HCT116 (cell line): ENCODE data around the gene EHBP1. TPM values are rescaled to one million over a fixed set of nuclear protein-coding genes. Genes with fewer than 3 reads are reported as not detected.
A peak's percentile ranks its signal among the peaks of the same experiment; 100 is the strongest.

Source experiments
- ATAC-seq: fragments of 200-7000 bp; cut with Tn5 transposase; 2 replicates; pipeline ENCODE4 v1.9.1; 2020; ENCODE audit warnings: mild to moderate bottlenecking, moderate library complexity
- BruUV-seq: library from RNA; stranded (reverse); fragments of 400-500 nt; replicated peaks from 2 replicates; lab custom pipeline; 2021; lab: Mats Ljungman, UMichigan
- CTCF ChIA-PET: fragments of 300-600 bp; sonication (Branson Sonifier 250); formaldehyde crosslinking; loops from one replicate; lab custom pipeline; 2021; ENCODE audit warnings: antibody characterized with exemption; lab: Charles Lee
- POLR2A ChIA-PET: fragments of 300-600, 350-600 bp; sonication (Branson Sonifier 250); formaldehyde crosslinking; loops from one replicate; lab custom pipeline; 2021; ENCODE audit warnings: antibody characterized with exemption; lab: Charles Lee
- RAD21 ChIA-PET, 2 experiments: fragments of 300-600 bp; sonication (Branson Sonifier 250); formaldehyde crosslinking; loops; one replicate each; lab custom pipeline; 2023; ENCODE audit warnings: low total read pairs in 2 of 2; ENCODE audit not compliant: uncharacterized antibody in 2 of 2, unreplicated experiment in 2 of 2, low non-redundant PET in 1 of 2; lab: Charles Lee
- DNase-seq: peaks from one replicate; pipeline ENCODE4 v3.0.0-alpha.2; 2010; ENCODE audit warnings: low read depth, low spot score
- H2AFZ ChIP-seq: fragments of 200-600 bp; shearing (Covaris generic), sonication (generic); 2 replicates; pipeline ENCODE4 v1.6.1; 2017; ENCODE audit warnings: low read depth, mixed run types, mixed read lengths, antibody characterized with exemption, low read length; ENCODE audit not compliant: poor library complexity, severe bottlenecking
- H3K27ac ChIP-seq: 2 replicates; pipeline ENCODE4 v1.5.1; 2012; ENCODE audit warnings: low read depth, low read length
- H3K27me3 ChIP-seq: fragments of 200-600 bp; sonication (generic); 2 replicates; pipeline ENCODE4 v1.6.1; 2016; ENCODE audit warnings: mixed run types, low read length, mixed read lengths; ENCODE audit not compliant: insufficient read depth
- H3K36me3 ChIP-seq, 2 experiments: fragments of 200-500 bp in 1 of 2; fragments of 200-600 bp in 1 of 2; sonication (Bioruptor generic) in 1 of 2; sonication (generic) in 1 of 2; 2 replicates each; pipeline versions ENCODE4 v1.5.1 to v1.6.1; 2014 to 2016; ENCODE audit warnings: low read length in 2 of 2, inconsistent platforms in 1 of 2, mixed read lengths in 1 of 2, mixed run types in 1 of 2; ENCODE audit not compliant: insufficient read depth in 2 of 2, control insufficient read depth in 1 of 2
- H3K4me1 ChIP-seq, 2 experiments: fragments of 200-600 bp in 1 of 2; sonication (generic) in 1 of 2; 2 replicates each; pipeline versions ENCODE4 v1.5.1 to v1.6.1; 2012 to 2017; ENCODE audit warnings: low read length in 2 of 2, inconsistent platforms in 1 of 2, mild to moderate bottlenecking in 1 of 2, mixed read lengths in 1 of 2, mixed run types in 1 of 2, moderate library complexity in 1 of 2; ENCODE audit not compliant: insufficient read depth in 2 of 2, control insufficient read depth in 1 of 2
- H3K4me2 ChIP-seq: fragments of 200-600 bp; sonication (generic); 2 replicates; pipeline ENCODE4 v1.6.1; 2017; ENCODE audit warnings: mixed run types, low read length, mixed read lengths
- H3K4me3 ChIP-seq, 2 experiments: fragments of 200-600 bp in 1 of 2; sonication (generic) in 1 of 2; replicated peaks in 1 of 2; 2 replicates each; pipeline ENCODE4 v1.5.1; 2011 to 2016; ENCODE audit warnings: low read length in 2 of 2, control low read depth in 1 of 2, low read depth in 1 of 2, mild to moderate bottlenecking in 1 of 2, mixed read lengths in 1 of 2, mixed run types in 1 of 2
- H3K79me2 ChIP-seq: fragments of 200-600 bp; sonication (generic); 2 replicates; pipeline ENCODE4 v1.6.1; 2017; ENCODE audit warnings: mild to moderate bottlenecking, mixed run types, low read length, moderate library complexity, mixed read lengths; ENCODE audit not compliant: insufficient read depth
- H3K9ac ChIP-seq: fragments of 200-600 bp; sonication (generic); 2 replicates; pipeline ENCODE4 v1.6.1; 2016; ENCODE audit warnings: low read length, mixed read lengths
- H3K9me2 ChIP-seq: fragments of 200-600 bp; sonication (generic), shearing (Covaris generic); 2 replicates; pipeline ENCODE4 v1.6.1; 2017; ENCODE audit warnings: mixed run types, mild to moderate bottlenecking, moderate library complexity; ENCODE audit not compliant: insufficient read depth
- H3K9me3 ChIP-seq, 2 experiments: fragments of 200-500 bp in 1 of 2; fragments of 200-600 bp in 1 of 2; sonication (Bioruptor generic) in 1 of 2; sonication (generic) in 1 of 2; 2 replicates each; pipeline ENCODE4 v1.6.1; 2014 to 2017; ENCODE audit warnings: low read length in 2 of 2, mixed read lengths in 2 of 2, inconsistent platforms in 1 of 2, low read depth in 1 of 2, mild to moderate bottlenecking in 1 of 2, mixed run types in 1 of 2, moderate library complexity in 1 of 2; ENCODE audit not compliant: control insufficient read depth in 1 of 2, insufficient read depth in 1 of 2
- H4K20me1 ChIP-seq: fragments of 200-600 bp; sonication (generic), shearing (Covaris generic); 2 replicates; pipeline ENCODE4 v1.6.1; 2017; ENCODE audit warnings: mixed run types, mild to moderate bottlenecking, moderate library complexity; ENCODE audit not compliant: insufficient read depth
- CBX3 ChIP-seq: IDR thresholded peaks from 2 replicates; pipeline ENCODE4 v1.6.1; 2012; ENCODE audit warnings: low read depth
- CEBPB ChIP-seq: IDR thresholded peaks from 2 replicates; pipeline ENCODE4 v1.6.1; 2012; ENCODE audit warnings: low read depth
- EZH2phosphoT487 ChIP-seq: fragments of 200-600 bp; IDR thresholded peaks from 2 replicates; pipeline ENCODE4 v1.6.1; 2018; ENCODE audit warnings: antibody characterized with exemption, borderline replicate concordance
- POLR2AphosphoS5 ChIP-seq: IDR thresholded peaks from 2 replicates; pipeline ENCODE4 v1.6.1; 2011; ENCODE audit warnings: mild to moderate bottlenecking, low read depth, low read length, moderate library complexity
- RAD21 ChIP-seq: IDR thresholded peaks from 2 replicates; pipeline ENCODE4 v1.6.1; 2012; ENCODE audit warnings: low read depth, mild to moderate bottlenecking
- SRF ChIP-seq: IDR thresholded peaks from 2 replicates; pipeline ENCODE4 v1.6.1; 2012; ENCODE audit warnings: low read depth
- YY1 ChIP-seq: IDR thresholded peaks from 2 replicates; pipeline ENCODE4 v1.6.1; 2011; ENCODE audit warnings: low read length, low read depth, moderate library complexity, mild to moderate bottlenecking; ENCODE audit not compliant: insufficient replicate concordance; ENCODE audit errors: extremely low read depth
- ZFX ChIP-seq: fragments of 450-650 bp; IDR thresholded peaks from 2 replicates; pipeline ENCODE4 v1.6.1; 2017
- intact Hi-C: fragments of 100-400 bp; cut with micrococcal nuclease; formaldehyde crosslinking; loops from 2 replicates; pipeline ENCODE4 v1.10.0; 2022
- total RNA-seq: library from RNA; stranded (reverse); gene quantifications from one replicate; pipeline ENCODE4 v1.2.1, GENCODE V29; 2021; ENCODE audit not compliant: unreplicated experiment
- TF ChIP-seq, protein P1 (sequence below): IDR thresholded peaks from 2 replicates; pipeline ENCODE4 v1.6.1; 2012
- TF ChIP-seq, protein P2 (sequence below), 3 experiments: fragments of 200-600 bp in 1 of 3; sonication (generic) in 1 of 3; IDR thresholded peaks in 2 of 3; conservative IDR thresholded peaks in 1 of 3; 2 replicates each; pipeline ENCODE4 v1.5.1; 2012 to 2017; ENCODE audit warnings: low read depth in 2 of 3, low read length in 2 of 3, antibody characterized with exemption in 1 of 3, borderline replicate concordance in 1 of 3, control low read depth in 1 of 3, mild to moderate bottlenecking in 1 of 3, mixed read lengths in 1 of 3, mixed run types in 1 of 3, moderate library complexity in 1 of 3; ENCODE audit not compliant: insufficient read depth in 1 of 3
- TF ChIP-seq, protein P3 (sequence below): IDR thresholded peaks from 2 replicates; pipeline ENCODE4 v1.6.1; 2012; ENCODE audit warnings: low read depth

Gene EHBP1
- total RNA-seq, 1 experiment from 2014 or later, result 89.9 TPM

DNA sequence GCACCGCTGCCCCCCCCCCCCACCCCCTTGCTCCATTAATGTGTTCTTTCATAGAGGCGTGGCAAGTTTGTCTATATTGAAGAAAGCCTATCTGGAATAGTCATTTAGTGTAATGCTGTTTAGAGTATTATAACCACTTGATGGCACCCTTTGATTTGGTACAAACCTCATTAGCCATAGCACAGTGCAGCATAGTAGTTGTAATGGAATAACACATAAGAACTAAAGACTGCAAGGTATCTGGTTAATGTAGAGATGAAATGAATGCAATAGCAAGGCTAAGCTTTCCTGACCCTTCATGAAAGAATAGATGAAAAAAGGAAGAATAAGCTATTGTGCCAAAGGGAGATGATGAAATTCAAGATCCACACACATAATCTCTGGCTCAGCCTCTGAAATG lies 81.9 kb downstream of the EHBP1 start:
- RAD21 ChIA-PET, result interaction anchor here in 1 of 2 experiments (0.8 kb wide), 2 partner anchors 360 to 935 kb away, joined by 3 to 8 read pairs; no protein-coding TSS in a partner anchor
- H3K4me3 ChIP-seq, result no peak overlapping the region
- peaks cover 0 to 3% of the 10 kb centered on the region in 2 experiments; a peak in 1 of 4 replicates for H3K9me3 ChIP-seq
- H3K9me2 ChIP-seq, result no peaks in the 10 kb centered on the region
- H3K27me3 ChIP-seq, result no peaks in the 10 kb centered on the region
- peak; percentile 82 for ATAC-seq
- H3K4me1 ChIP-seq, result peaks cover 47 to 66% of the 10 kb centered on the region in 2 experiments
- DNase-seq, result no peak
- no peak overlapping the region for H3K27ac ChIP-seq
- no peak overlapping the region for H2AFZ ChIP-seq
- POLR2A ChIA-PET, result interaction anchor here (1.6 kb wide), 1 partner anchor 330 kb away, joined by 6 read pairs; no protein-coding TSS in a partner anchor
- H3K79me2 ChIP-seq, result peaks cover 95% of the 10 kb centered on the region
- TF ChIP-seq, protein P1, sequence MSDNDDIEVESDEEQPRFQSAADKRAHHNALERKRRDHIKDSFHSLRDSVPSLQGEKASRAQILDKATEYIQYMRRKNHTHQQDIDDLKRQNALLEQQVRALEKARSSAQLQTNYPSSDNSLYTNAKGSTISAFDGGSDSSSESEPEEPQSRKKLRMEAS, result 0 out of 2 replicates have a peak, but pooled peaks have one; percentile 12
- TF ChIP-seq CEBPB (peak; percentile 29; the same call in 1 of the 2 replicates), CBX3 (no peak), RAD21 (peak; percentile 74)
- TF ChIP-seq, protein P2, sequence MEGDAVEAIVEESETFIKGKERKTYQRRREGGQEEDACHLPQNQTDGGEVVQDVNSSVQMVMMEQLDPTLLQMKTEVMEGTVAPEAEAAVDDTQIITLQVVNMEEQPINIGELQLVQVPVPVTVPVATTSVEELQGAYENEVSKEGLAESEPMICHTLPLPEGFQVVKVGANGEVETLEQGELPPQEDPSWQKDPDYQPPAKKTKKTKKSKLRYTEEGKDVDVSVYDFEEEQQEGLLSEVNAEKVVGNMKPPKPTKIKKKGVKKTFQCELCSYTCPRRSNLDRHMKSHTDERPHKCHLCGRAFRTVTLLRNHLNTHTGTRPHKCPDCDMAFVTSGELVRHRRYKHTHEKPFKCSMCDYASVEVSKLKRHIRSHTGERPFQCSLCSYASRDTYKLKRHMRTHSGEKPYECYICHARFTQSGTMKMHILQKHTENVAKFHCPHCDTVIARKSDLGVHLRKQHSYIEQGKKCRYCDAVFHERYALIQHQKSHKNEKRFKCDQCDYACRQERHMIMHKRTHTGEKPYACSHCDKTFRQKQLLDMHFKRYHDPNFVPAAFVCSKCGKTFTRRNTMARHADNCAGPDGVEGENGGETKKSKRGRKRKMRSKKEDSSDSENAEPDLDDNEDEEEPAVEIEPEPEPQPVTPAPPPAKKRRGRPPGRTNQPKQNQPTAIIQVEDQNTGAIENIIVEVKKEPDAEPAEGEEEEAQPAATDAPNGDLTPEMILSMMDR (IDR thresholded peaks at IDR 0.05 in 2 of 3, conservative IDR thresholded peaks at IDR 0.05 in 1 of 3; ENCODE audit: borderline replicate concordance in 1 of 3, insufficient read depth in 1 of 3, low read depth in 2 of 3, low read length in 2 of 3), result peak in 2 of 3 experiments; percentile 32 to 42; a peak in 3 of 6 replicates
- intact Hi-C loops, result loop anchor here (1.0 to 5.0 kb wide), 4 partner anchors 236 to 757 kb away; no protein-coding TSS in a partner anchor
- CTCF ChIA-PET, result interaction anchor here (0.6 to 2.0 kb wide), 6 partner anchors 13 to 700 kb away, joined by 3 to 8 read pairs (median 4); no protein-coding TSS in a partner anchor
- peaks cover 0 to 5% of the 10 kb centered on the region in 2 experiments; a peak in 1 of 4 replicates for H3K36me3 ChIP-seq
- H4K20me1 ChIP-seq, result peaks cover 6% of the 10 kb centered on the region; the same call in 1 of the 2 replicates
- H3K4me2 ChIP-seq, result no peak overlapping the region
- no TSS peak for BruUV-seq
- H3K9ac ChIP-seq, result no peak overlapping the region

DNA sequence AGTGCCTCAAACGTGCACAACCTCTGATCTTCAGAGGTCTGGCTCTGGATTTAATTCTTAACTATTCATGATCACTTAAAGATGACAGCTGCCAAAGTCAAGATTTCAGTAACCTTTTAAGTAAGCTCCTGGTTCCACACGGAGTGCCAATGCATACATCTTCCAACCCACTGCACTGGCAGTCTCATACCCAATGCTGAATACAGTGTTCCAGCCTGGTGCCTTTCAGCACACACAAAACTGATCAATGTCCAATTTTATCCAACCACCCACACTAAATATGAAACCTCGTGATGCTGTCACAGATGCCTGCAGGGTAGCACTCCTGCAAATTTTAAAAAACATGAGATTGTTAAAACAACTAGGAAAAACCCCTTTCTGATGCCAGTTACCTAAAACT lies 84.0 kb downstream of the EHBP1 start:
- Histone ChIP-seq H3K9me2 (no peaks in the 10 kb centered on the region), H4K20me1 (peaks cover 9% of the 10 kb centered on the region; the same call in 1 of the 2 replicates), H3K79me2 (peaks cover 94% of the 10 kb centered on the region), H3K4me3 (no peak overlapping the region), H3K4me1 (peaks cover 55 to 77% of the 10 kb centered on the region in 2 experiments), H3K4me2 (no peak overlapping the region), H3K36me3 (no peaks in the 10 kb centered on the region), H3K27ac (peak overlapping the region; percentile 53), H3K9me3 (no peaks in the 10 kb centered on the region), H3K27me3 (no peaks in the 10 kb centered on the region), H3K9ac (no peak overlapping the region), H2AFZ (no peak overlapping the region)
- TF ChIP-seq SRF (no peak), POLR2AphosphoS5 (no peak), YY1 (no peak), ZFX (no peak), CBX3 (no peak), EZH2phosphoT487 (no peak), CEBPB (no peak)
- TF ChIP-seq, protein P3, sequence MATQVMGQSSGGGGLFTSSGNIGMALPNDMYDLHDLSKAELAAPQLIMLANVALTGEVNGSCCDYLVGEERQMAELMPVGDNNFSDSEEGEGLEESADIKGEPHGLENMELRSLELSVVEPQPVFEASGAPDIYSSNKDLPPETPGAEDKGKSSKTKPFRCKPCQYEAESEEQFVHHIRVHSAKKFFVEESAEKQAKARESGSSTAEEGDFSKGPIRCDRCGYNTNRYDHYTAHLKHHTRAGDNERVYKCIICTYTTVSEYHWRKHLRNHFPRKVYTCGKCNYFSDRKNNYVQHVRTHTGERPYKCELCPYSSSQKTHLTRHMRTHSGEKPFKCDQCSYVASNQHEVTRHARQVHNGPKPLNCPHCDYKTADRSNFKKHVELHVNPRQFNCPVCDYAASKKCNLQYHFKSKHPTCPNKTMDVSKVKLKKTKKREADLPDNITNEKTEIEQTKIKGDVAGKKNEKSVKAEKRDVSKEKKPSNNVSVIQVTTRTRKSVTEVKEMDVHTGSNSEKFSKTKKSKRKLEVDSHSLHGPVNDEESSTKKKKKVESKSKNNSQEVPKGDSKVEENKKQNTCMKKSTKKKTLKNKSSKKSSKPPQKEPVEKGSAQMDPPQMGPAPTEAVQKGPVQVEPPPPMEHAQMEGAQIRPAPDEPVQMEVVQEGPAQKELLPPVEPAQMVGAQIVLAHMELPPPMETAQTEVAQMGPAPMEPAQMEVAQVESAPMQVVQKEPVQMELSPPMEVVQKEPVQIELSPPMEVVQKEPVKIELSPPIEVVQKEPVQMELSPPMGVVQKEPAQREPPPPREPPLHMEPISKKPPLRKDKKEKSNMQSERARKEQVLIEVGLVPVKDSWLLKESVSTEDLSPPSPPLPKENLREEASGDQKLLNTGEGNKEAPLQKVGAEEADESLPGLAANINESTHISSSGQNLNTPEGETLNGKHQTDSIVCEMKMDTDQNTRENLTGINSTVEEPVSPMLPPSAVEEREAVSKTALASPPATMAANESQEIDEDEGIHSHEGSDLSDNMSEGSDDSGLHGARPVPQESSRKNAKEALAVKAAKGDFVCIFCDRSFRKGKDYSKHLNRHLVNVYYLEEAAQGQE, result no peak
- ATAC-seq, result no peak
- ChIA-PET POLR2A (no interaction called here), RAD21 (no interaction called here), CTCF (no interaction called here)
- intact Hi-C loops, result loop anchor here (5.0 kb wide), 1 partner anchor 698 kb away; no protein-coding TSS in a partner anchor
- BruUV-seq, result no TSS peak
- no peak for DNase-seq
